ENCODE results near the gene PRL. TPM values are rescaled to one million over a fixed set of nuclear protein-coding genes. Genes with fewer than 3 reads are reported as not detected.

The PRL gene
- not detected in 2 replicates for total RNA-seq

GRCh38 chr6:22296936-22297335 lies at the start of gene PRL:
Gene PRL (minus strand): TSS chr6:22297036. CDS start chr6:22296982, 54 bp downstream.

